ENCODE data around the gene KLF7. TPM values are rescaled to one million over a fixed set of nuclear protein-coding genes. Genes with fewer than 3 reads are reported as not detected.

Gene KLF7
- total RNA-seq, 1 experiment from 2014 or later = 9.1 TPM

- DNase-seq (ENCODE audit: low spot score) = no peak
Observed at GRCh38 chr2:207128867-207129266, 36.9 kb downstream of the KLF7 start.

GRCh38 chr2:207126724-207127308 is 38.9 kb downstream of the KLF7 start:
- no peak for DNase-seq (ENCODE audit: low spot score)

- DNase-seq (ENCODE audit: low spot score) = no peak
Observed at GRCh38 chr2:207123776-207124391, 41.9 kb downstream of the KLF7 start.

GRCh38 chr2:207123335-207123744 is 42.4 kb downstream of the KLF7 start:
- DNase-seq (ENCODE audit: low spot score) = no peak

GRCh38 chr2:207122651-207123334 is 43.0 kb downstream of the KLF7 start:
- DNase-seq (ENCODE audit: low spot score) = no peak

GRCh38 chr2:207121784-207122183 is 44.0 kb downstream of the KLF7 start:
- peak; percentile 74 for DNase-seq (ENCODE audit: low spot score)

- DNase-seq (ENCODE audit: low spot score) = no peak
Observed at GRCh38 chr2:207119048-207119447, 46.7 kb downstream of the KLF7 start.

- no peak for DNase-seq (ENCODE audit: low spot score)
Observed at GRCh38 chr2:207117668-207118067, 48.1 kb downstream of the KLF7 start.

GRCh38 chr2:207115715-207116364 is 49.9 kb downstream of the KLF7 start:
- no peak for DNase-seq (ENCODE audit: low spot score)

GRCh38 chr2:207113414-207113813 is 52.3 kb downstream of the KLF7 start:
- DNase-seq (ENCODE audit: low spot score) = no peak

GRCh38 chr2:207112785-207113184 is 53.0 kb downstream of the KLF7 start:
- no peak for DNase-seq (ENCODE audit: low spot score)

GRCh38 chr2:207112383-207112782 is 53.4 kb downstream of the KLF7 start:
- DNase-seq (ENCODE audit: low spot score) = no peak

GRCh38 chr2:207111757-207112156 is 54.0 kb downstream of the KLF7 start:
- DNase-seq (ENCODE audit: low spot score) = no peak

GRCh38 chr2:207110715-207111114 is 55.0 kb downstream of the KLF7 start:
- DNase-seq (ENCODE audit: low spot score) = no peak

GRCh38 chr2:207110310-207110709 is 55.4 kb downstream of the KLF7 start:
- DNase-seq (ENCODE audit: low spot score) = no peak

- no peak for DNase-seq (ENCODE audit: low spot score)
Observed at GRCh38 chr2:207109768-207110167, 56.0 kb downstream of the KLF7 start.

GRCh38 chr2:207108440-207108839 is 57.3 kb downstream of the KLF7 start:
- no peak for DNase-seq (ENCODE audit: low spot score)

GRCh38 chr2:207107551-207107950 is 58.2 kb downstream of the KLF7 start:
- no peak for DNase-seq (ENCODE audit: low spot score)

- DNase-seq (ENCODE audit: low spot score) = no peak
Observed at GRCh38 chr2:207107131-207107530, 58.6 kb downstream of the KLF7 start.

GRCh38 chr2:207103132-207103531 is 62.6 kb downstream of the KLF7 start:
- DNase-seq (ENCODE audit: low spot score) = no peak

- DNase-seq (ENCODE audit: low spot score) = no peak
Observed at GRCh38 chr2:207101984-207102383, 63.8 kb downstream of the KLF7 start.

GRCh38 chr2:207097278-207097677 is 68.5 kb downstream of the KLF7 start:
- no peak for DNase-seq (ENCODE audit: low spot score)

GRCh38 chr2:207095963-207096362 is 69.8 kb downstream of the KLF7 start:
- no peak for DNase-seq (ENCODE audit: low spot score)

Measured in A172 (cell line).